IPS DF 4.7 (cell line): Measurements from ENCODE around the gene CD164.
"Not testable (repeated sequence)": the region's sequence is repeated elsewhere in the genome, so short reads cannot be mapped to it uniquely, and the experiment has no call there.

Source experiments
- DNase-seq: peaks from one replicate; pipeline ENCODE4 v3.0.0-alpha.2; 2013; ENCODE audit warnings: low spot score; ENCODE audit errors: extremely low read depth

Gene CD164

DNA sequence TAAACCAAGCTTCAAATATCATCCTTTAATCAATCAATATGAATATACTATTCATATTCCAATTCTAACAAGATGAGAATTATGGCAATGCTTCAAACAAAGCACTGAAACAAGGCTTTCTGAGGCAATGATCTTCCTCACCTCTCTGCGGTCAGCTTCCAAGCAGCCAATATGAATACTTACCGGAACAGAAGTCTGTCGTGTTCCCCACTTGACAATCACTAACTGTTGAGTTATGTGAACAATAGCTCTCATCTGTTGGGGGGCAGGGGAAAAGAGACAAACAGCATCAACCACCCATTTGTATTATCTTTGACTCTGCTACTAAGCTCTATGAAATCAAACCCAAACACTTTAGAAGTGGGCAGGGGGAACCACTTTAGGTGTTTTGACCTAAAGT, 4.5 kb downstream of the CD164 start:
- no peak for DNase-seq

DNA sequence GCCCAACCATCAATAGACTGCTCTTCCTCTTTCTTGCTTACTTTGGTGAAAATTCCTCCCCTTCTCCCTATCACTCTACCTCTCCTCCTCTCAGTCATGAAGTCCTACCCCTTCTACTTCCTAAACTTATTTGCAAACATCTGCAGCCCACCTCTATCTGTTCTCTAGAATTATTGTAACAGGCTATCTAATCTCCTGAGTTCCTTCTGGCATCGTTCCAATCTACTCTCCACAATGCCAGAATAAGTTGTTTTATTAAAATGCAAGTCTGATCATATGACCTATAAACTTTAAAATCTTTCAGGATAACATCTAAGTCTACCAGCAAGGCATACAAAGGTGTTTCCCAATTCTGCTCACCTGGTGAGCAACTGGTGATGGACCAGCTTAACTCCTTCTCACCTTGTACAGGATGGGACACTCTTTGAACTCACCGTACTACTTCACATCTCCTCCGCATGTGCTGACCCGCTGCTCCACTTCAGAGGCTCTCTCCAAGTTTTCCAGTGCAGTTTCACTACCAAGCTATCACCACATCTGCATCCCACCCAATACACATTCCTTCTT, 7.9 kb downstream of the CD164 start:
- no peak for DNase-seq

DNA sequence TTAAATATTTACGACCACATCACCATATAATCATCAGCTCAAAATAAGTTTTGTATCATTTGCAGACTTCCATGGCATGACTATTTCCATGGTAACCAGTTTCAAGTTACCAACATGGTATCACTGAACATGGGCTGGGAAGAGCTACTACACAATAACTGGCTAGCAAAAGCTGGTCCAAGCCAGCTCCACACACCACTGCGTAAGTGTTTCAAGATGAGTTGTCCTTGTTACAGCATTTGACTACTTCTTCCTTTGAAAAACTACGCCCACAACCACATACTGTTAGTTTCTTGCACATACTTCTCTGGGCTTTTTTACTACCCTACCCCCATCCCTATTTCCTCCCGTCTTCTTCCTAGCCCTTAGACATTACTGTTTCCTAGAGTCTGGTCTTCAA, 8.5 kb downstream of the CD164 start:
- no peak for DNase-seq

DNA sequence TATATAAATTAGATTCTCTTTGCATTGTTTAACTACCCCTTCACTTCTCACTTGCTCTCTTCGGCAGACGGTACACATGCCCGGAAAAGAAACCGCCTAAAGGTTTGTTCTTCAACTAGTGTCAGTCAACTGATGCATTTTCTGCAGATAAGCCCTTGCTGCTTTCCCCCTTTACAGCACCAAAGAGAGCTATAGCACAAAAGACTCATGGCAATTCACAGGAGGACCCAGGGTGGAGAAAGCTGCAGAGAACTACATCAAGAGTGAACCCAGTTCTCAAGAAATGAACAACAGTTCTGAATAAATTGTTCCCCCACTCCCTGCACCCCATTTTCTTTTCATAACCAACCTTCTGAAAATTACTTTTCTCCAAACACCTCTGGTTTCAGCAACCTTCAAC, 8.9 kb downstream of the CD164 start:
- no peak for DNase-seq

DNA sequence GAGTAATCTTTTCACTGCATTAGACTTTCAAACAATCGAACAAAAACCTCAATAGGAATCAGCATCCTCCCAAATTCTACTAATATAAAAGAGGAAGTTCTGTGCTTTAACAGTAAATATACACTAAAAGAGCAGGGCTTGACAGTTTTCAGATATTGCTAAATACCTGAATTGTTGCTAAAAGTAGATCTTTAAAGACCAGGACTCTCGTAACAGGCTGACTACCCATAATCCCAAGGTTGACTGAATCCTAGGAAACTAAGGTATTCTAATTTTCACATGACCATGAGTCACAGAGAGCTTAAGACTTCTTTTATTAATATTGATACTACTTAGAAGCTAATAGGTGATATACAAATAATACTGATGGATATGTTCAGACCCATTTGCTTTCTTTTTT, 10.1 kb downstream of the CD164 start:
- no peak for DNase-seq

DNA sequence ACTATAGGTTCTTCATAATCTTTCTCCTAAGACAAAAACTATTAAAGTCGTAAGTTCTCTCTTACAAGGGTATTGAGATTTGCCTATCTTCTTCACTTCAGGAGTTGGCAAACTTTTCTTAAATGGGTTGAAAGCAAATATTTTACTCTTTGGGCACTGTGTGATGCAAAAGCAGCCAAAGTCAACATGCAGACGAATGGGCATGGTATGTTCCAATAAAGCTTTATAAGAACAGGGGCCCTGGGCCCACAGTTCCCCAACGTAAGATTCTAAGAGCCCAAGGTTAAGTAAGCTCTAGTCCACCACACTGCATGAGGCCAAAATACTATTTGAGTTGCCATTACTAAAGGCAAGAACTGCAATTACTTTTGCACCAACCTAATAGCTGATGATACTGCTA, 11.5 kb downstream of the CD164 start:
- no peak for DNase-seq

DNA sequence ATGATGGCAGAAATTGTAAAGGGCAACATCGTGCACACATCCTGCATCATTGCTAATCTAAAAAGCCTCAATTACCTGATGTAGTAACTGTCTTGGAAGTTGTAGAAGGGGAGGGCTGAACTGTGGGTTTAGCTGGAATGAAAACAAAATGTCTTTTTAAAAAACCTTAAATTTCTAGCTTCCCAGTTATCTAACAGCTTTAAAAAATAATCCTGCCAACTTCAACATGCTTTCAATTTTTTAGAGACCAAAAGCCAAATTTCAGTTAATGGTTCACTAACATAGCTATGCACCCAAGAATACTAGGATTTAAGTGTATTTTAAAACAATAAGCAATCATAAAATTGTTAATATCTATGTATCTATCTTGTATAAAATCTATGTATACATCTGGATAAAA, 11.9 kb downstream of the CD164 start:
- DNase-seq: no peak

DNA sequence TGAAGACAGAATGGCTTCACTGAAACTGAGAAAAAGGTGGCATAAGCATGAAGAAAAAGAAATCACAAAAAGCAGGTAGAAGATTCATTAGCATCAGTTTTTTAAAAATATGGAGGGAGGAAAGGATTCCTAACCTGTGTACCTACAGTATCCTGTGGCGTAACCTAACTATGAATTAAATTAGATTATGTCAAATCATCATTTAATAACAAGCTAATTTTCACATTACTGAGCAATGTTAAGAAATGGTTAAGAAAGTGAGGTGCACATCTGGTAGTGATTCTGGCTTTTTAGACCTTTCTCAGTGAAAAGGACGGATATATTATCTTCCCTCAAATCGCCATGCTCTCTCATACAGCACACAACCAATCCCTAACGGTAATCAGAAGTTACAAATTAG, 12.5 kb downstream of the CD164 start:
- DNase-seq: no peak

DNA sequence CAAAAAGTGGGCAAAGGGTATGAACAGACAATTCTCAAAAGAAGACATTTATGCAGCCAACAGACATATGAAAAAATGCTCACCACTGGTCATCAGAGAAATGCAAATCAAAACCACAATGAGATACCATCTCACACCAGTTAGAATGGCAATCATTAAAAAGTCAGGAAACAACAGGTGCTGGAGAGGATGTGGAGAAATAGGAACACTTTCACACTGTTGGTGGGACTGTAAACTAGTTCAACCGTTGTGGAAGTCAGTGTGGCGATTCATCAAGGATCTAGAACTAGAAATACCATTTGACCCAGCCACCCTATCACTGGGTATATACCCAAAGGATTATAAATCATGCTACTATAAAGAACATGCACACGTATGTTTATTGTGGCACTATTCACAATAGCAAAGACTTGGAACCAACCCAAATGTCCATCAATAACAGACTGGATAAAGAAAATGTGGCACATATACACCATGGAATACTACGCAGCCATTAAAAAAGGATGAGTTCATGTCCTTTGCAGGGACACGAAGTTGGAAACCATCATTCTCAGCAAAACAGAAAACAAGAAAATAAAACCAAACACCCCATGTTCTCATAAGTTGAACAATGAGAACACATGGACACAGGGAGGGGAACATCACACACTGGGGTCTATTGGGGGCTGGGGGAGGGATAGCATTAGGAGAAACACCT, 17.7 kb downstream of the CD164 start:
- not testable (repeated sequence) for DNase-seq

DNA sequence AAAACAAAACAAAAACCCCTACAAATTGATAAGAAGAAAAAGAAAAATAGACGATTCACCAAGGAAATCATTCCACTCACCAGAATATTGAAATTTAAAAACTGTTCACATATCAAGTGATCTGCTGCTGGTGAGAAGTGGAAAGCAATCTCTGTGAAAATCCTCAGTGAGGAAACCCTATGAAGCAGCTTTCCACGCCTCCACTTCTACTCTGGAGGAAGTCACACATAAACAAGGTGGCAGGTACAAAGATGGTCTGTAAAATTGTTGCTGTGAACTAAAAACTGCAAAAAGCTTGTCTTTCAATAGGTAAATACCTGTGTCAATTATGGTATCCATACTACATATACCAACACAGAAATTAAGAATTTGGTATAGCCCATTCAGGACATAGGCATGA, 18.5 kb downstream of the CD164 start:
- DNase-seq: no peak

DNA sequence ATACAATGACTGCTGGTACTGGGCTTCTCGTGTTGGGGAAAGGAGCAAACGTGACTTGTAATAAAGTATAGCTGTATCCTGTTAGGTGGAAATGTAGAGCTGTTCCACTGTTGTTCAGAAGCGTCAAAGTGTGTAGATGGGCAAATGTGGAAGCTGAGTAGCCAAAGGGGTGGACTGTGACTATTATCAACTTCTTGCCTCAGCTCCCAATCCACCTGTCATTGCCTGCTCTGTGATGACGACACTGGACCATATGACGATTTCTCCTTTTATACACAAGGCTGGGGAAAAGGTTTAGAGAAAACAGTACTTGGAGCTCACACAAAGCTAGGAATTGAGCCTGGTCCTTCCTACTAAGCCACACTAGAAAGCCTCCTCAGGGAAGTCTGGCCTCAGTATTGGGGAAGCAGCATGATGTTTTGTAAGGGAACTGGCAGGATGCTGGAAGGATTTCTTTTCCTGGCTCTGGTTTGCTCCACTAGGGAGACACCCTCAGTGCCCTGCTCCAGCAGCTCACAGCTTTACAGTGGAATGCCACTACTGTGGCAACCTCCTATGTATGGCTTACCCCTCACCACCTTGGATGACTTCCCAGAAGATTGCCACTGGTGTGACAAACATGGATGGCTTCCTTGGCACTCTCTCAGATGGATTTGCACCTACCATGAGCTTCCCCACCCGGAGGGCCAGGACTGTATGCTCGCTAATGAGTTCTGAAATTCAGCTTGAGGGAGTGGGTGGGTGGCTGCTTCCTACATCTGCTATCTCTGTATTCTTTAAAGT, 20.0 kb downstream of the CD164 start:
- DNase-seq: no peak

DNA sequence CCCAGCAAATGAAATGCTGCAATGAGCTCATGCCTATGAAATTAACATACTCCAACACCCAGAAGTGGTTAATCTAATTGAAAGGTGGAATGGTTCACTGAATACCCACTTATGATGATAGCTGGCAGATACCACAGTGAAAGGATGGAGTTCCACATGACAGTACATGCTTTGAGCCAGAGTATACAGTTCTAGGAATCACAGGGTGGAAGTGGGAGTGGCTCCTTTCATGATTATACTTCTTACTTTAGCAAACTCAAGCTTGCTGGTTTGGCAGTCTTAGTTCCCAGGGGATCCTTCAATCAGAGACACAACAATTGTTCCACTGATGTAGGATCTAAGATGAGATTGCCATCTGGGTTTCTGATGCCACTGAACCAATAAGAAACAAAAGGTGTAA, 21.5 kb downstream of the CD164 start:
- DNase-seq: no peak

DNA sequence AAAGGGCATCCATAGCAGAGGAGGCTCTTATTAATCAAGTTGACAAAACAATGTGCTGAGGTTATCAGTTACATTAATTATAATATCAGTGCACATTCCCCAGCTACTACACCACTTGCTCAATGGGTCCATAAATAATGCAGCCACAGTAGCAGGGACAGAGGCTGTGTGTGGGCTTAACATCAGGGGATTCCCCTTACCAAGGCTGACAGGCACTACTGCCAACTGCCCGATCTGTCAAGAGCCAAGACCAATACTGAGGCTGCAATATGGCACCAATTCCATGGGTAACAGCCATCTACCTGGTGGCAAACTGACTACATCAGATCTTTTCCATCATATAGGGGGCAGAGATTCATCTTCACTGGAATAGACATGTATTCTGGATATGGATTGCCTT, 22.0 kb downstream of the CD164 start:
- DNase-seq: no peak

DNA sequence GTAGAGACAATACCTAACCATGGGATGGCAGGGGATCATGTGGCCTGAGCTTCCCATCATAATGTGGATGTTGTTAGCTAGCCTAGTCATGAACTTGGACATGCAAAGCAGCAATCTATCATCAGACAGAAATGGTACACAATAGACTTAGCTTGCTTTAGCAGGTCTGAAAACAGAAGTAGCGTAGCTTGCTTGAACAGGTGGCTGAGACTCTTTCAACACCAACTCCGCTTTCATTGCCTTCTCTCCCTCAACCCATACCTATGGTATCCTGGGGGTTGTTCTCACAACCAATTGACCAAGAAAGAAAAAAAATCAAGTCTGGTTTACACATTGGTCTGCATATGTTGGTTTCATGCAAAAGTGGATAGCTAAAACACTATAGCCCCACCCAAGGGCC, 23.0 kb downstream of the CD164 start:
- DNase-seq: no peak

DNA sequence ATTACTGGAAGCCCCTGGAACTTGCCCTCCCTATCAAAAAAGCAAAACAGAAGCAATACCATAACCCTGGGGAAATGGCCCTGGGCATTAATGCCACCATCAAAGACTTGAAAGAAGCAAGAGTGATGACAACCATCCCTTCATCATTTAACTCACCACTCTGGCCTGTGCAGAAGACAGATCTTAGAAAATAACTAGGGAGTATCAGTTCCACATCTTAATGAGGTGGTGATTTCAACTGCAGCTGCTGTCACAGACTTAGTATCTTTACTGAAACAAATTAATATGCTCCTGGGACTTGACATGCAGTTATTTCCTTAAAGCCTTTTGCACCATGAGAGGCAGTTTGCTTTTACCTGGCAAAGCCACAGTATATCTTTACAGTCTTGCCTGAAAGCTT, 24.1 kb downstream of the CD164 start:
- DNase-seq: no peak

DNA sequence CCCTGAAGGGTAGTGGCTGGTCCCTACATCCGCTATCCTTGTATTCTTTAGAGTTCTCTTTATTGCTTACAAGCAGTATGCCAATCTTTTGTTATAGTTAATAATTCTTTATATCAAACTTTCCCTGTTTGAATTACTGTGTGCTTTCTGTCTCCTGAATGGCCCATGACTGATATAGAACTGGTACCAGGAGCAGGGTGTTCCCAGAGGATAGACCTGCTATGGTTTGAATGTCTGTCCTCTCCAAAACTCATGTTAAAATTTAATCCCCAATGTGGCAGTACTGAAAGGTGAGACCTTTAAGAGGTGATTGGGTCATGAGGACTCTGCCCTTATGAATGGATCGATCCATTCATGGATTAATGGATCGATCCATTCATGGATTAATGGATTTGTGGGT, 26.0 kb downstream of the CD164 start:
- DNase-seq: no peak

DNA sequence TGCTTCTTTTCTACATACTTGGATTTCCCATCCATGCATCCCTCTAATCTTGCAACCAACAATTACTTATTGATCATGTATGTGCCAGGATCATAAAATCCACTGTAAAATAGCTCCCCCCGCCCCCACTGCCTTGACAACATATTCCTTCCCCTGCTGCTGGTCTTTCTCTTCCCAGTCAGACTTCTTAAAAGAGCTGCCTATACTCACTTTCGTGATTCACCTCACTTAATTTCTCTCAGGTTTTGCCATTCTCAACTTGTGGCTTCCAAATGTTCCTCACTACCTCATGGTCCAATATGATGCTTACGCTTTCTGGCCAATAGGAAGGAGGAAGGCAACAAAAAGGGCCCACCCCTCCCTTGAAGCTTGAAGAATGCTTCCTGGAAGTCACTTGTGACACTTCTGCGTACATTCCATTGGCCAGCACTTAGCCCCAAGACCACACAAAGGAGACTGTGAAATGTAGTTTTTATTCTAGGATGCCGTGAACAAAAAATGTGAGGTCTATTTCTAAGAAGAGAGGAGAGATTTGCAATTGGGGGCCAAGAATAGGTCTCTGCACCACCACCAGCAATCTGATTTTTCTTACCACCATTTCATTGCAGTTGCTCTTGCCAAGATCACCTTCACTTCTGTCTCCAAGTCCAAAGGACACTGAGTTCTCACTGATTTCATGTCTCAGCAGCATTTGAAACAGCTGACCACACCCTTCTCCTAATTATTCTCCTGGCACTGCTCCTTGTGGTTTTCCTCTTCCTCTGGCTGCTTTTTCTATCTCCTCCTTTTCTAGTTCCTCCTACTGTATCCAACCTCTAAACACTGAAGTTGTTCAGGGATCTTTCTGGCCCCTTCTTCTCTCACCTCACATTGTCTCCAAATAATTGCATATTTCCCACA, 30.8 kb downstream of the CD164 start:
- no peak for DNase-seq

DNA sequence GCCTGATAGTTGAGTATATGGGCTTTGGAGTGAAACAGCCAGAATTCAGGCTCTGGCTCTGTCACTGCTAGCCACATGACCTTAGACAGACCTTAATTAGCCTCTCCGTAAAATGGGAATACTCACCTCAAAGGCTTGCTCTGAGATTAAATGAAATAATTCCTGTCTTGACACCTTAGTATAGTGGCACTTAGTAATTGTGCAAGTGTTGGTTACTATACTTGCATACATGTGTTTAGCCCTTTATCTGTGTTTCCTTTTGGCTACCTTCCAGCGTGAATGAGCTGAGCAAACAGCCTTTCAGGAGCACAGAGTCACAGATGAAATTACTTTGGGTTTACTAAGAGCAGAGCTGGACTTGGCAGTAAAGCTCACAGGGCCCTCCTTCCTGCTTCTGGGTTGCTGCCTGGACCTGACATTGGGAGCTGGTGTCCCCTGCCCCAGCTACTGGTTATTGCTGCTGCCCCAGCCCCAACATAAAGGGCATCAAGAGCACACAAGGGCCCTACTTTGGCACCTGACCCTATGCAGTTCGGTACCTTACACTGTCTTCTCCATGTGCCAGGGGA, 32.8 kb downstream of the CD164 start:
- DNase-seq: no peak

DNA sequence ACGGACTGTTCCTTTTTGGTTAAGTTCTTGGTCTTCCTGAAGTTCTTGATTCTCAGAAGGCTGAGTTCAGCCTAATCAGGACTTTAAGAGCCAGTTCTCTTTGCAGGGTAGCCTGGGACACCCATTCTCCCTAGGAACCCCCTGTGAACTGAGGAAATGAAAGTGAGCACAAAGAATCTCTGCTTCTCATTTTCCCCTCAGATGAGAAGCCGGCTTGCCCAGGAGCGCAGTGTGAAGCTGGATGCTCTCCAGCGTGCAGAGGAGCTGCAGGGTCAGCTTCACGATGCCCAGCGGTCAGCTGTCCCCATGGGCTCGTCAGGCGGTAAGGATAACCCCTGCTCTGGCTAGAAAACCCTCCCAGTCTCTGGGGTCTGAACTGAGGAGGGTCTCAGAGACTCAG, 34.0 kb downstream of the CD164 start:
- no peak for DNase-seq

DNA sequence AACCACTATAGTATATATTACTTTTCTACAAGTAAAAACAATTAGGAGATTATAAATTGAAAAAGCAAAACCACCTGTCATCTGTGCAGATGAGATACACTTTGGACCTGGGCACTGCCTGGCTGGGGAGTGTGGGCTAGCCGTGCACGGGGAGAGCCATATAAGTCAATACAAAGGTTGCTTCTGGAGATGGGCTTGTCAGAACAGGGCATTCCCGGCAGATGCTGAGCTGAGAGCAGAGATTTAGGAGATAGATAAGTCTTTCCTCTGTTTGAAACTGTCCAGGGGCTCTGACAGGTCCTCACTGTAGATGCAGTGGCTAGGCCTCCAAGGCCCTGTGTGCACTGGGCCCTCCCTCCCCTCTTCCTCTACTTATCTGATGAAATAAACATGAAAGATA, 34.5 kb downstream of the CD164 start:
- no peak for DNase-seq

DNA sequence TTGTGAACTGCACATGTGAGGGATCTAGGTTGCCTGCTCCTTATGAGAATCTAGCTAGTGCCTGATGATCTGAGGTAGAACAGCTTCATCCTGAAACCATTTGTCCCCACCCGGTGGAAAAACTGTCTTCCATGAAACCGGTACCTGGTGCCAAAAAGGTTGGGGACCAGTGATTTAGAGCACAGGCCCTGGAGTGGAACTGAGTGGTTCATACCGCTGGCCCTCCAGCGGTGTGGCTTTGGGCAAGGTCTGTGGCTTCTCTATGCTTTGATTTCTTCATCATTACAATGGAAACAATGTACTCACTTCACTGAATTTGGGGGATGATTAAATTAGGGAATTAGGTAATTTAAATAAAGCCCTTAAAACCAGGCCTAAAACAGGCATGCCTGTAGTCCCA, 36.3 kb downstream of the CD164 start:
- DNase-seq: no peak

DNA sequence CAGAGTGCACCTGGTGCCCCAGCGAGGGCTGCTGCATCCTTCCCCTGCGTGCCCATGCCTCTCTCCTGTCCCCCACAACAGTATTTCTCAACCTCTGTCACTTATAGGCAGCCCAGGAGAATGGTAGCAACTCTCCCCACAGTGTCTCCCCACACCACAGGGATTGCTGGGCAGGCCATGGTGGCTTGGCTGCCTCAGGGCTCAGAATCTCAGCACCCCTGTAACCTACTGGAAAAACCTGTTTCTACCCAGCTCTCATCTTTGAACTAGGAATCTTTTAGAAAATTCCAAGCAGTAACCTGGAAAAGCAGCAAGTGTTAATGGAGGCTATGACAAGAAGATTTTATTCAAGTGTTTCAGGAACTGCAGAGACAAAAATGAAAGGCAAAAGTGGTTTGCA, 38.0 kb downstream of the CD164 start:
- DNase-seq: no peak
